ENCODE results near the gene TM4SF5. TPM values are rescaled to one million over a fixed set of nuclear protein-coding genes. Genes with fewer than 3 reads are reported as not detected.

The TM4SF5 gene
- polyA plus RNA-seq, 1 donor from 2014 or later: not detected

GRCh38 chr17:4782652-4783051 lies 11.0 kb downstream of the TM4SF5 start:
- Histone ChIP-seq H3K27me3 (ENCODE audit: insufficient read depth, low read depth, low read length) (no peaks in the 10 kb centered on the region), H2AFZ (ENCODE audit: low read depth, low read length) (no peak overlapping the region), H3K36me3 (ENCODE audit: insufficient read depth, low read length) (no peaks in the 10 kb centered on the region)

GRCh38 chr17:4785311-4786105 lies 13.8 kb downstream of the TM4SF5 start:
- no peak overlapping the region for H3K4me2 ChIP-seq (ENCODE audit: low read length)
- H3K27ac ChIP-seq (ENCODE audit: low read length): no peak overlapping the region
- no peaks in the 10 kb centered on the region for H3K9me3 ChIP-seq (ENCODE audit: low read length)
- H4K20me1 ChIP-seq (ENCODE audit: insufficient read depth): no peaks in the 10 kb centered on the region
- TF ChIP-seq SMC3 (conservative IDR thresholded peaks at IDR 0.05; ENCODE audit: poor library complexity) (no peak), TAF1 (IDR thresholded peaks at IDR 0.05; ENCODE audit: low read depth) (no peak), RAD21 (conservative IDR thresholded peaks at IDR 0.05) (no peak)
- peaks cover under 1% of the 10 kb centered on the region for H3F3A ChIP-seq (ENCODE audit: insufficient read depth, low read length, poor library complexity, severe bottlenecking)
- H3K4me3 ChIP-seq (ENCODE audit: low read length): no peak overlapping the region
- H3K9ac ChIP-seq (ENCODE audit: low read length): no peak overlapping the region
- H3K36me3 ChIP-seq (ENCODE audit: insufficient read depth, low read length): no peaks in the 10 kb centered on the region
- no peaks in the 10 kb centered on the region for H3K27me3 ChIP-seq (ENCODE audit: insufficient read depth, low read depth, low read length)
- no peak overlapping the region for H2AFZ ChIP-seq (ENCODE audit: low read depth, low read length)
- H3K79me2 ChIP-seq (replicated peaks; ENCODE audit: insufficient read depth, low read length): no peaks in the 10 kb centered on the region
- H3K9me2 ChIP-seq (ENCODE audit: insufficient read depth, low read length): no peaks in the 10 kb centered on the region

More at GRCh38 chr17:4782652-4783051, 11.0 kb downstream of the TM4SF5 start:
- Histone ChIP-seq H3K4me2 (ENCODE audit: low read length) (no peak overlapping the region), H3K9me3 (ENCODE audit: low read length) (no peaks in the 10 kb centered on the region), H3K79me2 (replicated peaks; ENCODE audit: insufficient read depth, low read length) (no peaks in the 10 kb centered on the region), H3F3A (ENCODE audit: insufficient read depth, low read length, poor library complexity, severe bottlenecking) (no peaks in the 10 kb centered on the region), H3K27ac (ENCODE audit: low read length) (no peak overlapping the region), H3K9ac (ENCODE audit: low read length) (no peak overlapping the region), H3K4me3 (ENCODE audit: low read length) (no peak overlapping the region), H3K9me2 (ENCODE audit: insufficient read depth, low read length) (no peaks in the 10 kb centered on the region), H4K20me1 (ENCODE audit: insufficient read depth) (no peaks in the 10 kb centered on the region)
- TF ChIP-seq EP300 (conservative IDR thresholded peaks at IDR 0.05; ENCODE audit: poor library complexity, severe bottlenecking) (no peak), MXI1 (conservative IDR thresholded peaks at IDR 0.05; ENCODE audit: poor library complexity, severe bottlenecking) (no peak), SMC3 (conservative IDR thresholded peaks at IDR 0.05; ENCODE audit: poor library complexity) (no peak), EZH2 (IDR thresholded peaks at IDR 0.05; ENCODE audit: borderline replicate concordance, insufficient read depth, low read length, poor library complexity, severe bottlenecking) (no peak), TAF1 (IDR thresholded peaks at IDR 0.05; ENCODE audit: low read depth) (no peak), CTCF (IDR thresholded peaks at IDR 0.05; ENCODE audit: poor library complexity, severe bottlenecking) (no peak), REST (IDR thresholded peaks at IDR 0.05; ENCODE audit: borderline replicate concordance) (no peak), RAD21 (conservative IDR thresholded peaks at IDR 0.05) (no peak), POLR2AphosphoS5 (IDR thresholded peaks at IDR 0.05) (no peak)
